KMS-11 (cell line): Measurements from ENCODE around the gene CEMIP.

ENCODE experiments used
- H2AFZ ChIP-seq: fragments of 200-600 bp; sonication (generic); 2 replicates; pipeline ENCODE4 v1.6.1; 2016; ENCODE audit warnings: antibody characterized with exemption, mixed run types, low read depth
- H3K27ac ChIP-seq: fragments of 200-600 bp; sonication (generic); 2 replicates; pipeline ENCODE4 v1.6.1; 2016; ENCODE audit warnings: mild to moderate bottlenecking, mixed run types
- H3K27me3 ChIP-seq: fragments of 200-600 bp; sonication (generic); 2 replicates; pipeline ENCODE4 v1.6.1; 2017; ENCODE audit warnings: mild to moderate bottlenecking, low read depth, mixed run types, moderate library complexity; ENCODE audit not compliant: insufficient read depth
- H3K36me3 ChIP-seq: fragments of 200-600 bp; sonication (generic); 2 replicates; pipeline ENCODE4 v1.6.1; 2017; ENCODE audit warnings: mild to moderate bottlenecking, mixed run types; ENCODE audit not compliant: insufficient read depth
- H3K4me1 ChIP-seq: fragments of 200-600 bp; sonication (generic); 2 replicates; pipeline ENCODE4 v1.6.1; 2016; ENCODE audit warnings: mild to moderate bottlenecking, low read depth, mixed run types; ENCODE audit not compliant: poor library complexity, severe bottlenecking
- H3K4me2 ChIP-seq: fragments of 200-600 bp; sonication (generic); 2 replicates; pipeline ENCODE4 v1.7.0; 2016; ENCODE audit warnings: mild to moderate bottlenecking, mixed run types
- H3K4me3 ChIP-seq: fragments of 200-600 bp; sonication (generic); IDR thresholded peaks from 2 replicates; pipeline ENCODE4 v1.6.1; 2017; ENCODE audit warnings: low read depth, low read length, mixed read lengths; ENCODE audit not compliant: insufficient read depth
- H3K79me2 ChIP-seq: fragments of 200-600 bp; sonication (generic); 2 replicates; pipeline ENCODE4 v1.6.1; 2016; ENCODE audit warnings: low read depth, mixed run types; ENCODE audit not compliant: insufficient read depth
- H3K9ac ChIP-seq: fragments of 200-600 bp; sonication (generic); 2 replicates; pipeline ENCODE4 v1.6.1; 2016; ENCODE audit warnings: mild to moderate bottlenecking, mixed run types
- H4K20me1 ChIP-seq: fragments of 200-600 bp; sonication (generic); 2 replicates; pipeline ENCODE4 v1.6.1; 2016; ENCODE audit warnings: mild to moderate bottlenecking, mixed run types; ENCODE audit not compliant: insufficient read depth
- TF ChIP-seq, protein P1 (sequence below): fragments of 200-600 bp; sonication (generic); conservative IDR thresholded peaks from 2 replicates; pipeline ENCODE4 v1.6.1; 2017; ENCODE audit warnings: low read depth, mild to moderate bottlenecking, antibody characterized with exemption, low read length, moderate library complexity, mixed read lengths

Gene CEMIP

DNA sequence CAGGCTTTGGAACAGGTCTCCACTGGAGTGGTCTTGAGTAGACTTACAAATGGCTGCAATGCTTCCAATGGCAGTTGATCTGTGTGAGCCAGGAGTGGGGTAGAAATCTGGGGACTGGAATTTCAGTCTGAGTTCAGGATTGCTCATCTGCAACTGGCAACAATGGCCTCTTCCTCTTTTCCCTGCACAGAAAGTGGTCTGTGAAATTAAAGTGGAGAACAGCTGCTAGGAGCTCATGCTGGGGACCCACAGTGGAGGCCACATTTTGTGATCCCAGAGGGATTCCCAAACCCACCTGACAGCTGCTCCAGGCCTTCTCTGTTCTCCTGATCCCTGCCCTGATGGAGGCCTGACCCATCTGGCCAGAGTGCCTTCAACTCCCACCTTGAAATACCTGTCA is 49.6 kb downstream of the CEMIP start:
- Histone ChIP-seq H3K79me2 (no peaks in the 10 kb centered on the region), H3K9ac (no peak overlapping the region), H3K4me2 (no peak overlapping the region), H3K27ac (no peak overlapping the region), H3K4me3 (no peak overlapping the region), H3K4me1 (no peaks in the 10 kb centered on the region), H3K27me3 (no peaks in the 10 kb centered on the region), H2AFZ (no peak overlapping the region), H4K20me1 (no peaks in the 10 kb centered on the region), H3K36me3 (no peaks in the 10 kb centered on the region)
- TF ChIP-seq, protein P1, sequence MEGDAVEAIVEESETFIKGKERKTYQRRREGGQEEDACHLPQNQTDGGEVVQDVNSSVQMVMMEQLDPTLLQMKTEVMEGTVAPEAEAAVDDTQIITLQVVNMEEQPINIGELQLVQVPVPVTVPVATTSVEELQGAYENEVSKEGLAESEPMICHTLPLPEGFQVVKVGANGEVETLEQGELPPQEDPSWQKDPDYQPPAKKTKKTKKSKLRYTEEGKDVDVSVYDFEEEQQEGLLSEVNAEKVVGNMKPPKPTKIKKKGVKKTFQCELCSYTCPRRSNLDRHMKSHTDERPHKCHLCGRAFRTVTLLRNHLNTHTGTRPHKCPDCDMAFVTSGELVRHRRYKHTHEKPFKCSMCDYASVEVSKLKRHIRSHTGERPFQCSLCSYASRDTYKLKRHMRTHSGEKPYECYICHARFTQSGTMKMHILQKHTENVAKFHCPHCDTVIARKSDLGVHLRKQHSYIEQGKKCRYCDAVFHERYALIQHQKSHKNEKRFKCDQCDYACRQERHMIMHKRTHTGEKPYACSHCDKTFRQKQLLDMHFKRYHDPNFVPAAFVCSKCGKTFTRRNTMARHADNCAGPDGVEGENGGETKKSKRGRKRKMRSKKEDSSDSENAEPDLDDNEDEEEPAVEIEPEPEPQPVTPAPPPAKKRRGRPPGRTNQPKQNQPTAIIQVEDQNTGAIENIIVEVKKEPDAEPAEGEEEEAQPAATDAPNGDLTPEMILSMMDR = no peak

GRCh38 chr15:80830677-80831076 is 51.5 kb downstream of the CEMIP start:
- Histone ChIP-seq H3K4me3 (no peak overlapping the region), H3K9ac (no peak overlapping the region), H3K4me2 (no peak overlapping the region), H3K36me3 (no peaks in the 10 kb centered on the region), H2AFZ (no peak overlapping the region), H4K20me1 (no peaks in the 10 kb centered on the region), H3K27me3 (no peaks in the 10 kb centered on the region), H3K27ac (no peak overlapping the region), H3K79me2 (no peaks in the 10 kb centered on the region), H3K4me1 (no peaks in the 10 kb centered on the region)
- TF ChIP-seq, protein P1 = no peak

- TF ChIP-seq, protein P1 = no peak
- Histone ChIP-seq H3K27me3 (no peaks in the 10 kb centered on the region), H3K4me2 (no peak overlapping the region), H3K9ac (no peak overlapping the region), H3K27ac (no peak overlapping the region), H3K36me3 (no peaks in the 10 kb centered on the region), H3K4me3 (no peak overlapping the region), H2AFZ (no peak overlapping the region), H3K79me2 (no peaks in the 10 kb centered on the region), H3K4me1 (no peaks in the 10 kb centered on the region), H4K20me1 (no peaks in the 10 kb centered on the region)
These were observed 52.0 kb downstream of the CEMIP start for GRCh38 chr15:80831192-80831591.

GRCh38 chr15:80831606-80832224 is 52.5 kb downstream of the CEMIP start:
- Histone ChIP-seq H2AFZ (no peak overlapping the region), H3K9ac (no peak overlapping the region), H3K36me3 (no peaks in the 10 kb centered on the region), H3K4me2 (no peak overlapping the region), H3K79me2 (no peaks in the 10 kb centered on the region), H3K27me3 (no peaks in the 10 kb centered on the region), H3K27ac (no peak overlapping the region), H3K4me3 (no peak overlapping the region), H3K4me1 (no peaks in the 10 kb centered on the region), H4K20me1 (no peaks in the 10 kb centered on the region)
- TF ChIP-seq, protein P1 = no peak
